ENCODE data around the gene TBPL1.
A peak's percentile ranks its signal among the peaks of the same experiment; 100 is the strongest.

The TBPL1 gene

GRCh38 chr6:133939778-133940667 lies 13.0 kb upstream of the TBPL1 start:
- no peak for DNase-seq (ENCODE audit: low read depth)
- H3K4me3 ChIP-seq (ENCODE audit: low read depth, low read length), result no peak overlapping the region

GRCh38 chr6:133945158-133945557 lies 7.9 kb upstream of the TBPL1 start:
- TF ChIP-seq MAX (IDR thresholded peaks at IDR 0.05; ENCODE audit: low read depth, low read length) (no peak), CTCF (IDR thresholded peaks at IDR 0.05; ENCODE audit: low read depth, low read length) (no peak), POLR2A (IDR thresholded peaks at IDR 0.05; ENCODE audit: extremely low read depth, insufficient read length) (no peak), MYC (IDR thresholded peaks at IDR 0.05; ENCODE audit: low read depth, low read length) (no peak)
- peak; percentile 9 for DNase-seq (ENCODE audit: low read depth)
- H3K4me3 ChIP-seq (ENCODE audit: low read depth, low read length), result no peak overlapping the region

More at GRCh38 chr6:133939778-133940667, 13.0 kb upstream of the TBPL1 start:
- no peak for TF ChIP-seq MYC (IDR thresholded peaks at IDR 0.05; ENCODE audit: low read depth, low read length)
- no peak for TF ChIP-seq CTCF (IDR thresholded peaks at IDR 0.05; ENCODE audit: low read depth, low read length)
- no peak for TF ChIP-seq MAX (IDR thresholded peaks at IDR 0.05; ENCODE audit: low read depth, low read length)
- no peak for TF ChIP-seq POLR2A (IDR thresholded peaks at IDR 0.05; ENCODE audit: extremely low read depth, insufficient read length)

GRCh38 chr6:133947302-133947900 lies 5.6 kb upstream of the TBPL1 start:
- H3K4me3 ChIP-seq (ENCODE audit: low read depth, low read length), result no peak overlapping the region
- TF ChIP-seq MAX (IDR thresholded peaks at IDR 0.05; ENCODE audit: low read depth, low read length) (no peak), MYC (IDR thresholded peaks at IDR 0.05; ENCODE audit: low read depth, low read length) (no peak), CTCF (IDR thresholded peaks at IDR 0.05; ENCODE audit: low read depth, low read length) (no peak), POLR2A (IDR thresholded peaks at IDR 0.05; ENCODE audit: extremely low read depth, insufficient read length) (no peak)
- no peak for DNase-seq (ENCODE audit: low read depth)

- H3K4me3 ChIP-seq (ENCODE audit: low read depth, low read length), result no peak overlapping the region
- TF ChIP-seq MAX (IDR thresholded peaks at IDR 0.05; ENCODE audit: low read depth, low read length), result no peak
- TF ChIP-seq MYC (IDR thresholded peaks at IDR 0.05; ENCODE audit: low read depth, low read length), result no peak
- TF ChIP-seq POLR2A (IDR thresholded peaks at IDR 0.05; ENCODE audit: extremely low read depth, insufficient read length), result no peak
- no peak for TF ChIP-seq CTCF (IDR thresholded peaks at IDR 0.05; ENCODE audit: low read depth, low read length)
- no peak for DNase-seq (ENCODE audit: low read depth)
Observed at GRCh38 chr6:133948472-133948871, 4.6 kb upstream of the TBPL1 start.

GRCh38 chr6:133951227-133951626 lies 1.8 kb upstream of the TBPL1 start:
- no peak overlapping the region for H3K4me3 ChIP-seq (ENCODE audit: low read depth, low read length)
- no peak for TF ChIP-seq MAX (IDR thresholded peaks at IDR 0.05; ENCODE audit: low read depth, low read length)
- no peak for TF ChIP-seq CTCF (IDR thresholded peaks at IDR 0.05; ENCODE audit: low read depth, low read length)
- no peak for TF ChIP-seq MYC (IDR thresholded peaks at IDR 0.05; ENCODE audit: low read depth, low read length)
- no peak for TF ChIP-seq POLR2A (IDR thresholded peaks at IDR 0.05; ENCODE audit: extremely low read depth, insufficient read length)
- no peak for DNase-seq (ENCODE audit: low read depth)

All from NB4 (cell line).